Pancreas (tissue), 10 donors: ENCODE measurements around the gene CFAP46. TPM values are rescaled to one million over a fixed set of nuclear protein-coding genes. Genes with fewer than 3 reads are reported as not detected.

Experiments
- ATAC-seq, 4 donors: fragments of 200-7000 bp; cut with Tn5 transposase; one replicate each; pipeline versions ENCODE4 v1.8.0 to v1.9.1; 2020; ENCODE audit warnings: mild to moderate bottlenecking in 4 of 4, moderate library complexity in 4 of 4
- DNase-seq, 6 donors: peaks; one replicate each; pipeline ENCODE4 v3.0.0-alpha.2; 2020
- FAIRE-seq: peaks from 2 replicates; lab custom pipeline; 2012; peaks lifted over from hg19 to GRCh38; lab: Jason Lieb, UNC
- H3K27ac ChIP-seq, 4 donors: fragments of 200-600 bp; sonication (generic); 1 replicate in 3 of 4; 2 replicates in 1 of 4; pipeline versions ENCODE4 v1.5.0 to v1.8.0; 2020
- H3K27me3 ChIP-seq, 4 donors: fragments of 200-600 bp; one replicate each; pipeline ENCODE4 v1.8.0; 2021
- H3K36me3 ChIP-seq, 3 donors: fragments of 200-600 bp; sonication (generic) in 1 of 3; one replicate each; pipeline versions ENCODE4 v1.5.0 to v1.8.0; 2020 to 2021
- H3K4me1 ChIP-seq, 3 donors: fragments of 200-600 bp; one replicate each; pipeline ENCODE4 v1.8.0; 2021
- H3K4me3 ChIP-seq, 4 donors: fragments of 200-600 bp; sonication (generic) in 2 of 4; one replicate each; pipeline versions ENCODE4 v1.5.0 to v1.8.0; 2020 to 2021
- H3K9me3 ChIP-seq, 4 donors: fragments of 200-600 bp; one replicate each; pipeline ENCODE4 v1.8.0; 2021
- CTCF ChIP-seq, 4 donors: fragments of 200-600 bp; sonication (generic) in 3 of 4; IDR thresholded peaks; one replicate each; pipeline versions ENCODE4 v1.5.0 to v1.8.0; 2021; ENCODE audit warnings: antibody characterized with exemption in 4 of 4
- WGBS, 2 donors: extraction: QIAGEN DNeasy Blood & Tissue Kit; methylation state at CpG; one replicate each; pipeline ENCODE4 v1.1.7; 2013; 5-methylcytosine and 5-hydroxymethylcytosine counted together
- intact Hi-C, 3 donors: fragments of 100-400 bp; cut with DNase I; formaldehyde crosslinking; loops; one replicate each; pipeline versions ENCODE4 v1.11.1 to v1.14.2; 2022
- polyA plus RNA-seq, 2 donors: library from polyadenylated mRNA; stranded (reverse); fragments of 200-250 nt; gene quantifications; one replicate each; pipeline ENCODE4 v1.2.3, GENCODE V29; 2013
- total RNA-seq, 6 donors: library from RNA; stranded (reverse); fragmentation: NEBNext Ultra II Directional in 4 of 6; extraction: Animal tissue kit (Norgen Biotek cat#: 25700) in 4 of 6; gene quantifications; one replicate each; pipeline versions ENCODE4 v1.2.1 to v1.2.4, GENCODE V29; 2021 to 2023
- donor health status: healthy with polysubstance abuse.
- donor health status: DM: no; HTN: no; CAD: no; lungs with moderate emphysema.
- donor health status: DM: no; HTN: no; CAD: no.
- donor health status: control.
- donor health status: control.
- donor health status: Bipolar disorder and iron deficiency.
- donor health status: DM: yes; HTN: yes; CAD: no.
- donor health status: DM: no; HTN: no; CAD: no.
- donor health status: DM: no; HTN: no; CAD: no.
- donor health status: DM: yes; HTN: yes; CAD: no.

The CFAP46 gene
- total and polyA plus RNA-seq, 8 donors, result 0.39 to 1.6 (median 1.0) TPM

DNA sequence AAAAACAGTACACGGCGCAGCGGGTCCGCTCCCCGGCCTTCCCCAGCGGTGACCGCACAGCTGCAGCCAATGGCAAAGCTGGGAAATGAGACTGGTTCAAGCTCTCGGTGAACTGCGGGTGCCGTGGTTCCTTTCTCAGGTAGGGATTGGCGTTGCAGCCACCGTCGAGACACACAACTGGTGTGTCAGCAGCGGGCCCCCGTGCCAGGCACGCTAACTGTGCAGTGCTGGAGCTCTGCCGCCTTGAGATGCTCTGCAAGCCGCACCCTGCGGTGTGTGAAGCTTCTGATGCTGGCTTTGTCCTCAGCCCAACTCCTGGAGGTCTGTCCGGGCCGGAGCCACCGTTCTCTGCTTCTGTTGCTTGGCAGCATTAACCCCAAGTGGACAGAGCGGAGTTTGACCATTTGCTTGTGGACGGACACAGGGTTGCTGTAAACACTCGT lies 135.8 kb downstream of the CFAP46 start:
- FAIRE-seq, result no peak
- Histone ChIP-seq H3K4me1 (no peaks in the 10 kb centered on the region), H3K36me3 (no peaks in the 10 kb centered on the region), H3K4me3 (no peak overlapping the region), H3K27ac (no peak overlapping the region), H3K9me3 (no peaks in the 10 kb centered on the region), H3K27me3 (no peaks in the 10 kb centered on the region)
- peak in 2 of 6 donors; percentile 35 to 44 for DNase-seq
- WGBS, 2 donors, result 65 to 80% methylated on average over 25 of the region's 25 CpGs
- ATAC-seq, result no peak
- no peak for TF ChIP-seq CTCF (IDR thresholded peaks at IDR 0.05)
- intact Hi-C loops, result no loop called here

GRCh38 chr10:132806110-132806509 lies 136.3 kb downstream of the CFAP46 start:
- FAIRE-seq (no peak), DNase-seq (peak in 1 of 6 donors; percentile 7), ATAC-seq (no peak)
- 59 to 64% methylated on average over 7 of the region's 7 CpGs for WGBS, 2 donors
- no peaks in the 10 kb centered on the region for H3K36me3 ChIP-seq
- no peaks in the 10 kb centered on the region for H3K4me1 ChIP-seq
- intact Hi-C loops, result no loop called here
- H3K27ac ChIP-seq, result no peak overlapping the region
- H3K9me3 ChIP-seq, result no peaks in the 10 kb centered on the region
- H3K4me3 ChIP-seq, result no peak overlapping the region
- no peak for TF ChIP-seq CTCF (IDR thresholded peaks at IDR 0.05)
- H3K27me3 ChIP-seq, result no peaks in the 10 kb centered on the region

DNA sequence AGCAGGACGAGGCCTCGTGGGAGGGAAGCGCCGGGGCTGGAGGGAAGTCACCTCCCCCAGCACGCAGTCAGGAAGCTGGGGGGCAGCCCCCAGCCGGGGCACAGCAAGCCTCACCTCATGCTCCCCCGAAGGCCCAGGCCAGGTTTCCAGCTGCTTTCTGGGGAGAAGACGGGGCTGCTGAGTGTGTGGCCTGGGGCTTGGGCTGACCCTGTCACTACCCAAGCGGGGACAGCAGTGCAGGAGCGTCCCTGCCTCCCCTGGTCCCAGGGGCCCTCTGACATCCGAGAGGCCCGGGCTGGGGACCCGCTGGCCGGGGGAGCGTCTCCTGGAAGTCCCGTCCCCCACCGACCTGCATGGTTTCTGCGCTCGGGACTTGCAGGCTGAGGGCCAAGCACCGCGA lies 136.8 kb downstream of the CFAP46 start:
- no peaks in the 10 kb centered on the region for H3K4me1 ChIP-seq
- no peak overlapping the region for H3K4me3 ChIP-seq
- no peak for ATAC-seq
- H3K27me3 ChIP-seq, result no peaks in the 10 kb centered on the region
- no peaks in the 10 kb centered on the region for H3K9me3 ChIP-seq
- intact Hi-C loops, result no loop called here
- WGBS, 2 donors, result 54 to 67% methylated on average over 19 to 21 of the region's 21 CpGs
- no peak for TF ChIP-seq CTCF (IDR thresholded peaks at IDR 0.05)
- peak in 2 of 6 donors; percentile 41 to 61 for DNase-seq
- no peaks in the 10 kb centered on the region for H3K36me3 ChIP-seq
- H3K27ac ChIP-seq, result no peak overlapping the region
- FAIRE-seq, result no peak

DNA sequence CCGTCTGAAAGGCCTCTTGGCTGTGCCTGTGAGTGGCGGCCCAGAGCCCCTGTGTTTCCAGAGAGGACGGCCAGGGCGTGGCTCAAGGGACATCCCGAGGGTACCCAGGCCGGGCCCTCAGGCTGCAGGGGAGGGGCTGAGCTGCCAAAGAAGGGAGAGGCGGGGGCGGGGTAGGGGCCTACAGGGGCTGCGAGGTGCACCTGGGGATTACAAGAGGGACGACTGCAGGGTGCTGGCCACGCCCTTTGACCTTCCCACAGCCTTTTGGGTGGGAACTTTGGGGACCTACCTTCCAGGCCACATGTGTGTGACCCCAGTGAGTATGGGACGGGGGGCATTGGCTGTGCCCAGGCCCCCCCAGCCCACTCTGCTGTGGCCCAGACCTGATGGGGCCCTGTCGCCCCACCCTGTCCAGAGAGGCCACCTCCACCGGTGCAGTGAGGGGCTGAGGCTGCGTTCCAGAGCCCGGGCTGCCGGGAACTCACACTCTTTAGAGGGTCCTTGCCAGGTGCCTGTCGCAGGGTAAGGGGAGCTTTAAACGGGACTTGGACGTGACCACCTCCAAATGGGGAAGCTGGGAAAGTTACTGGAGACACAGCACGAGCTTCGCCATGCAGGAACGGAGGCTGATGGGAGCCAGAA lies 137.5 kb downstream of the CFAP46 start:
- no peak overlapping the region for H3K4me3 ChIP-seq
- DNase-seq (peak in 2 of 6 donors; percentile 36 to 39), FAIRE-seq (no peak), ATAC-seq (no peak)
- H3K4me1 ChIP-seq, result no peaks in the 10 kb centered on the region
- 50 to 66% methylated on average over 23 of the region's 23 CpGs for WGBS, 2 donors
- intact Hi-C loops, result no loop called here
- TF ChIP-seq CTCF (IDR thresholded peaks at IDR 0.05), result no peak
- H3K27me3 ChIP-seq, result no peaks in the 10 kb centered on the region
- H3K9me3 ChIP-seq, result no peaks in the 10 kb centered on the region
- no peaks in the 10 kb centered on the region for H3K36me3 ChIP-seq
- H3K27ac ChIP-seq, result no peak overlapping the region

DNA sequence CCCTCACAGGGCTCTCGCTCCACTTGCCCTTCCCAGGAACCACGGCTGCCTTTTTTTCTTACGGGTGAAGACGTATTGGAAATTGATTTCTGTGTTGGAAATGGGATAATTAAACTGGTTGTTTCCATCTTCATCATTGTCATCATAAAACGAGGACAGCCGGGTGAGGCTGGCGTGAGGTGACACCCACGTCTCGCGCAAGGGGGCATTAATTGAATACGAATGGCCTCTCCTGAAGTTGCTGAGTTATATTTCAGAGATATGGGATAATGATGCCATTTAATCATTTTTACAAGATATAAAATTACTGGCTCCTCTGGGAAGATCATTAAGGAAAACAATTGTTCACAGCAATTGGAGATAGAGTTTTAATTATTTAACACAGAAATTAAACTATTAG lies 138.1 kb downstream of the CFAP46 start:
- FAIRE-seq, result no peak
- Histone ChIP-seq H3K4me3 (no peak overlapping the region), H3K27ac (no peak overlapping the region), H3K27me3 (no peaks in the 10 kb centered on the region), H3K36me3 (no peaks in the 10 kb centered on the region), H3K4me1 (no peaks in the 10 kb centered on the region), H3K9me3 (no peaks in the 10 kb centered on the region)
- DNase-seq, result no peak
- ATAC-seq, result no peak
- intact Hi-C loops, result no loop called here
- 63 to 82% methylated on average over 11 of the region's 11 CpGs for WGBS, 2 donors
- TF ChIP-seq CTCF (IDR thresholded peaks at IDR 0.05), result no peak
